Liver (tissue), 9 donors: ENCODE data around the gene MGA. TPM values are rescaled to one million over a fixed set of nuclear protein-coding genes. Genes with fewer than 3 reads are reported as not detected.

ENCODE experiments used
- DNase-seq: peaks from one replicate; pipeline ENCODE4 v3.0.0-alpha.2; 2017; ENCODE audit warnings: low spot score
- H3K27ac ChIP-seq, 2 donors: one replicate each; pipeline ENCODE4 v1.7.0; 2013; ENCODE audit warnings: inconsistent platforms in 2 of 2, low read length in 2 of 2, control low read depth in 1 of 2, low read depth in 1 of 2, mild to moderate bottlenecking in 1 of 2
- H3K27me3 ChIP-seq, 4 donors: one replicate each; pipeline versions ENCODE4 v1.6.1 to v1.7.0; 2013; ENCODE audit warnings: low read length in 3 of 4, inconsistent platforms in 1 of 4, mild to moderate bottlenecking in 1 of 4, moderate library complexity in 1 of 4; ENCODE audit not compliant: control insufficient read depth in 4 of 4, insufficient read depth in 4 of 4
- H3K36me3 ChIP-seq, 4 donors: one replicate each; pipeline versions ENCODE4 v1.6.1 to v1.7.0; 2013; ENCODE audit warnings: low read length in 3 of 4, mild to moderate bottlenecking in 3 of 4, low read depth in 1 of 4, moderate library complexity in 1 of 4; ENCODE audit not compliant: control insufficient read depth in 4 of 4, insufficient read depth in 3 of 4
- H3K4me1 ChIP-seq, 4 donors: one replicate each; pipeline versions ENCODE4 v1.6.1 to v1.7.0; 2013; ENCODE audit warnings: low read length in 3 of 4, mild to moderate bottlenecking in 3 of 4, moderate library complexity in 1 of 4; ENCODE audit not compliant: control insufficient read depth in 4 of 4, insufficient read depth in 4 of 4
- H3K4me3 ChIP-seq, 3 donors: one replicate each; pipeline versions ENCODE4 v1.6.1 to v1.7.0; 2013; ENCODE audit warnings: low read length in 3 of 3, control low read depth in 1 of 3, low read depth in 1 of 3, mild to moderate bottlenecking in 1 of 3
- H3K9ac ChIP-seq, 2 donors: one replicate each; pipeline ENCODE4 v1.7.0; 2013; ENCODE audit warnings: low read length in 2 of 2, mild to moderate bottlenecking in 2 of 2, moderate library complexity in 2 of 2, control low read depth in 1 of 2, low read depth in 1 of 2
- H3K9me3 ChIP-seq, 4 donors: one replicate each; pipeline versions ENCODE4 v1.6.1 to v1.7.0; 2013; ENCODE audit warnings: low read length in 3 of 4; ENCODE audit not compliant: control insufficient read depth in 4 of 4
- EGR1 ChIP-seq, 2 donors: IDR thresholded peaks; 2 replicates each; pipeline ENCODE4 v1.6.1; 2016 to 2018; ENCODE audit warnings: antibody characterized with exemption in 2 of 2, low read depth in 2 of 2
- FOXA2 ChIP-seq: IDR thresholded peaks from 2 replicates; pipeline ENCODE4 v1.6.1; 2016; ENCODE audit warnings: antibody characterized with exemption
- HNF4A ChIP-seq, 2 donors: conservative IDR thresholded peaks; 2 replicates each; pipeline ENCODE4 v1.6.1; 2016; ENCODE audit warnings: antibody characterized with exemption in 2 of 2, mild to moderate bottlenecking in 2 of 2
- HNF4G ChIP-seq: IDR thresholded peaks from 2 replicates; pipeline ENCODE4 v1.6.1; 2016; ENCODE audit warnings: antibody characterized with exemption
- JUND ChIP-seq, 2 donors: IDR thresholded peaks; 2 replicates each; pipeline ENCODE4 v1.6.1; 2016; ENCODE audit warnings: antibody characterized with exemption in 2 of 2
- RAD21 ChIP-seq, 2 donors: IDR thresholded peaks; 2 replicates each; pipeline ENCODE4 v1.6.1; 2016; ENCODE audit warnings: antibody characterized with exemption in 2 of 2, mild to moderate bottlenecking in 2 of 2
- SP1 ChIP-seq: IDR thresholded peaks from 2 replicates; pipeline ENCODE4 v1.6.1; 2018; ENCODE audit warnings: antibody characterized with exemption, mild to moderate bottlenecking
- YY1 ChIP-seq: IDR thresholded peaks from 2 replicates; pipeline ENCODE4 v1.6.1; 2016; ENCODE audit warnings: antibody characterized with exemption, mild to moderate bottlenecking
- WGBS: extraction: QIAGEN DNeasy Blood & Tissue Kit; methylation state at CpG from one replicate; pipeline ENCODE4 v1.1.7; 2013; 5-methylcytosine and 5-hydroxymethylcytosine counted together
- polyA plus RNA-seq, 2 donors: library from polyadenylated mRNA; stranded (reverse) in 1 of 2; unstranded in 1 of 2; fragments of 200-250 nt in 1 of 2; fragments of >200 nt in 1 of 2; fragmentation: Nextera tagmentation in 1 of 2; extraction: Ambion mirVana in 1 of 2; gene quantifications; one replicate each; pipeline versions ENCODE4 v1.2.1 to v1.2.3, GENCODE V29; 2013 to 2015
- total RNA-seq, 2 donors: library from RNA; depleted of rRNA; stranded (reverse); fragments of >200 nt; gene quantifications; one replicate each; pipeline ENCODE4 v1.2.3, GENCODE V29; 2014
- TF ChIP-seq, protein P1 (sequence below): IDR thresholded peaks from 2 replicates; pipeline ENCODE4 v1.6.1; 2016; ENCODE audit warnings: antibody characterized with exemption
- TF ChIP-seq, protein P2 (sequence below): fragments of 150-350 bp; IDR thresholded peaks from 2 replicates; pipeline ENCODE4 v1.5.1; 2017; ENCODE audit warnings: improper control_type of control experiment, low read depth, low read length; ENCODE audit not compliant: missing input control
- TF ChIP-seq, protein P3 (sequence below): IDR thresholded peaks from 2 replicates; pipeline ENCODE4 v1.6.1; 2016; ENCODE audit warnings: antibody characterized with exemption
- TF ChIP-seq, protein P4 (sequence below): IDR thresholded peaks from 2 replicates; pipeline ENCODE4 v1.6.1; 2016; ENCODE audit warnings: antibody characterized with exemption
- TF ChIP-seq, protein P5 (sequence below): IDR thresholded peaks from 2 replicates; pipeline ENCODE4 v1.6.1; 2016; ENCODE audit warnings: antibody characterized with exemption, mild to moderate bottlenecking
- donor health status: healthy.
- donor health status: healthy.
- donor health status: healthy.
- donor health status: healthy.
- donor health status: healthy.

The MGA gene
- total and polyA plus RNA-seq, 4 donors, result 2.1 to 33.5 (median 13.2) TPM

DNA sequence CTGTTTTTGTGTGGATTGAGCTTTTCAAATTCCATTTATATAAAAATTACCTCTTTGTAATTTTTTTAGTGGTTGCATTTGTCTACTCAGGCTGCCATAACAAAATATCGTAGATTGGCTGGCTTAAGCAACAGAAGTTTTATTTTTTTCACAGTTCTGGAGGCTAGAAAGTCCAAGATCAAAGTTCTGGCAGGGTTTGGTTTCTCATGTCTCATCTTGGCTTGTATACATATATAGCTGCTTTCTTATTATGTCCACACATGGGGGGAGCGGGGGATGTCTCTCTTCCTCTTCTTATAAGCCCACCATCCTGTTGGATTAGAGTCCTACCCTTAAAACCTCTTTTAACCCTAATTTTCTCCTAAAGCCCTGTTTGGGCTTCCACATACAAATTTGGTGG, 28.5 kb downstream of the MGA start:
- WGBS, result 84% methylated on average over 2 of the region's 2 CpGs
- H3K4me3 ChIP-seq, result no peak overlapping the region
- no peak overlapping the region for H3K9ac ChIP-seq
- peaks cover 0 to 2% (median 1%) of the 10 kb centered on the region in 4 donors for H3K4me1 ChIP-seq
- H3K27me3 ChIP-seq, result no peaks in the 10 kb centered on the region
- no peaks in the 10 kb centered on the region for H3K36me3 ChIP-seq
- TF ChIP-seq, protein P1, sequence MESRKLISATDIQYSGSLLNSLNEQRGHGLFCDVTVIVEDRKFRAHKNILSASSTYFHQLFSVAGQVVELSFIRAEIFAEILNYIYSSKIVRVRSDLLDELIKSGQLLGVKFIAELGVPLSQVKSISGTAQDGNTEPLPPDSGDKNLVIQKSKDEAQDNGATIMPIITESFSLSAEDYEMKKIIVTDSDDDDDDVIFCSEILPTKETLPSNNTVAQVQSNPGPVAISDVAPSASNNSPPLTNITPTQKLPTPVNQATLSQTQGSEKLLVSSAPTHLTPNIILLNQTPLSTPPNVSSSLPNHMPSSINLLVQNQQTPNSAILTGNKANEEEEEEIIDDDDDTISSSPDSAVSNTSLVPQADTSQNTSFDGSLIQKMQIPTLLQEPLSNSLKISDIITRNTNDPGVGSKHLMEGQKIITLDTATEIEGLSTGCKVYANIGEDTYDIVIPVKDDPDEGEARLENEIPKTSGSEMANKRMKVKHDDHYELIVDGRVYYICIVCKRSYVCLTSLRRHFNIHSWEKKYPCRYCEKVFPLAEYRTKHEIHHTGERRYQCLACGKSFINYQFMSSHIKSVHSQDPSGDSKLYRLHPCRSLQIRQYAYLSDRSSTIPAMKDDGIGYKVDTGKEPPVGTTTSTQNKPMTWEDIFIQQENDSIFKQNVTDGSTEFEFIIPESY, result no peak
- TF ChIP-seq SP1, result no peak
- H3K27ac ChIP-seq, result no peak overlapping the region
- DNase-seq, result no peak
- H3K9me3 ChIP-seq, result no peaks in the 10 kb centered on the region

- H3K27me3 ChIP-seq, result no peaks in the 10 kb centered on the region
- peaks cover 0 to 2% (median 1%) of the 10 kb centered on the region in 4 donors for H3K4me1 ChIP-seq
- H3K4me3 ChIP-seq, result no peak overlapping the region
- no peak overlapping the region for H3K27ac ChIP-seq
- no peak overlapping the region for H3K9ac ChIP-seq
- no peak for DNase-seq
- H3K36me3 ChIP-seq, result no peaks in the 10 kb centered on the region
- 100% methylated on average over 1 of the region's 1 CpG for WGBS
- H3K9me3 ChIP-seq, result no peaks in the 10 kb centered on the region
- TF ChIP-seq, protein P2, sequence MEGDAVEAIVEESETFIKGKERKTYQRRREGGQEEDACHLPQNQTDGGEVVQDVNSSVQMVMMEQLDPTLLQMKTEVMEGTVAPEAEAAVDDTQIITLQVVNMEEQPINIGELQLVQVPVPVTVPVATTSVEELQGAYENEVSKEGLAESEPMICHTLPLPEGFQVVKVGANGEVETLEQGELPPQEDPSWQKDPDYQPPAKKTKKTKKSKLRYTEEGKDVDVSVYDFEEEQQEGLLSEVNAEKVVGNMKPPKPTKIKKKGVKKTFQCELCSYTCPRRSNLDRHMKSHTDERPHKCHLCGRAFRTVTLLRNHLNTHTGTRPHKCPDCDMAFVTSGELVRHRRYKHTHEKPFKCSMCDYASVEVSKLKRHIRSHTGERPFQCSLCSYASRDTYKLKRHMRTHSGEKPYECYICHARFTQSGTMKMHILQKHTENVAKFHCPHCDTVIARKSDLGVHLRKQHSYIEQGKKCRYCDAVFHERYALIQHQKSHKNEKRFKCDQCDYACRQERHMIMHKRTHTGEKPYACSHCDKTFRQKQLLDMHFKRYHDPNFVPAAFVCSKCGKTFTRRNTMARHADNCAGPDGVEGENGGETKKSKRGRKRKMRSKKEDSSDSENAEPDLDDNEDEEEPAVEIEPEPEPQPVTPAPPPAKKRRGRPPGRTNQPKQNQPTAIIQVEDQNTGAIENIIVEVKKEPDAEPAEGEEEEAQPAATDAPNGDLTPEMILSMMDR, result no peak
- TF ChIP-seq JUND (IDR thresholded peaks at IDR 0.05) (no peak), RAD21 (IDR thresholded peaks at IDR 0.05) (no peak), YY1 (no peak), HNF4G (no peak), HNF4A (conservative IDR thresholded peaks at IDR 0.05) (no peak), EGR1 (IDR thresholded peaks at IDR 0.05; ENCODE audit: low read depth in 2 of 2) (no peak), FOXA2 (no peak)
- TF ChIP-seq, protein P3, sequence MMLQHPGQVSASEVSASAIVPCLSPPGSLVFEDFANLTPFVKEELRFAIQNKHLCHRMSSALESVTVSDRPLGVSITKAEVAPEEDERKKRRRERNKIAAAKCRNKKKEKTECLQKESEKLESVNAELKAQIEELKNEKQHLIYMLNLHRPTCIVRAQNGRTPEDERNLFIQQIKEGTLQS, result no peak
- TF ChIP-seq, protein P4, sequence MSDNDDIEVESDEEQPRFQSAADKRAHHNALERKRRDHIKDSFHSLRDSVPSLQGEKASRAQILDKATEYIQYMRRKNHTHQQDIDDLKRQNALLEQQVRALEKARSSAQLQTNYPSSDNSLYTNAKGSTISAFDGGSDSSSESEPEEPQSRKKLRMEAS, result no peak
- TF ChIP-seq, protein P5, sequence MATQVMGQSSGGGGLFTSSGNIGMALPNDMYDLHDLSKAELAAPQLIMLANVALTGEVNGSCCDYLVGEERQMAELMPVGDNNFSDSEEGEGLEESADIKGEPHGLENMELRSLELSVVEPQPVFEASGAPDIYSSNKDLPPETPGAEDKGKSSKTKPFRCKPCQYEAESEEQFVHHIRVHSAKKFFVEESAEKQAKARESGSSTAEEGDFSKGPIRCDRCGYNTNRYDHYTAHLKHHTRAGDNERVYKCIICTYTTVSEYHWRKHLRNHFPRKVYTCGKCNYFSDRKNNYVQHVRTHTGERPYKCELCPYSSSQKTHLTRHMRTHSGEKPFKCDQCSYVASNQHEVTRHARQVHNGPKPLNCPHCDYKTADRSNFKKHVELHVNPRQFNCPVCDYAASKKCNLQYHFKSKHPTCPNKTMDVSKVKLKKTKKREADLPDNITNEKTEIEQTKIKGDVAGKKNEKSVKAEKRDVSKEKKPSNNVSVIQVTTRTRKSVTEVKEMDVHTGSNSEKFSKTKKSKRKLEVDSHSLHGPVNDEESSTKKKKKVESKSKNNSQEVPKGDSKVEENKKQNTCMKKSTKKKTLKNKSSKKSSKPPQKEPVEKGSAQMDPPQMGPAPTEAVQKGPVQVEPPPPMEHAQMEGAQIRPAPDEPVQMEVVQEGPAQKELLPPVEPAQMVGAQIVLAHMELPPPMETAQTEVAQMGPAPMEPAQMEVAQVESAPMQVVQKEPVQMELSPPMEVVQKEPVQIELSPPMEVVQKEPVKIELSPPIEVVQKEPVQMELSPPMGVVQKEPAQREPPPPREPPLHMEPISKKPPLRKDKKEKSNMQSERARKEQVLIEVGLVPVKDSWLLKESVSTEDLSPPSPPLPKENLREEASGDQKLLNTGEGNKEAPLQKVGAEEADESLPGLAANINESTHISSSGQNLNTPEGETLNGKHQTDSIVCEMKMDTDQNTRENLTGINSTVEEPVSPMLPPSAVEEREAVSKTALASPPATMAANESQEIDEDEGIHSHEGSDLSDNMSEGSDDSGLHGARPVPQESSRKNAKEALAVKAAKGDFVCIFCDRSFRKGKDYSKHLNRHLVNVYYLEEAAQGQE, result no peak
Measured at GRCh38 chr15:41689083-41689482, 28.9 kb downstream of the MGA start.
